Hepatocyte (in vitro differentiated cells): ENCODE measurements around the gene CCL23.

Source experiments
- CTCF ChIP-seq: fragments of 200-600 bp; sonication (generic); IDR thresholded peaks from 2 replicates; pipeline ENCODE4 v1.5.1; 2016; ENCODE audit warnings: antibody characterized with exemption, mild to moderate bottlenecking; ENCODE audit not compliant: poor library complexity
- EZH2 ChIP-seq: fragments of 200-600 bp; sonication (generic); IDR thresholded peaks from 2 replicates; pipeline ENCODE4 v1.6.1; 2016; ENCODE audit warnings: antibody characterized with exemption, mild to moderate bottlenecking, borderline replicate concordance
- EZH2phosphoT487 ChIP-seq: fragments of 200-600 bp; sonication (generic); IDR thresholded peaks from one replicate; pipeline ENCODE4 v1.6.1; 2018; ENCODE audit warnings: antibody characterized with exemption, mild to moderate bottlenecking, low read depth, moderate library complexity; ENCODE audit not compliant: unreplicated experiment, severe bottlenecking

- TF ChIP-seq CTCF (no peak), EZH2phosphoT487 (no peak), EZH2 (no peak)
These were observed 19.0 kb downstream of the CCL23 start for GRCh38 chr17:35998756-35999155.
